HG03060 (cell line): ENCODE results near the gene ZDBF2.
A peak's percentile ranks its signal among the peaks of the same experiment; 100 is the strongest.
"Not testable (repeated sequence)": the region's sequence is repeated elsewhere in the genome, so short reads cannot be mapped to it uniquely, and the experiment has no call there.

Source experiments
- ATAC-seq: cut with Tn5 transposase; IDR thresholded peaks from one replicate; pipeline ENCODE4 v1.9.1; 2021; ENCODE audit warnings: low read depth, moderate number of reproducible peaks; ENCODE audit not compliant: unreplicated experiment

The ZDBF2 gene

DNA sequence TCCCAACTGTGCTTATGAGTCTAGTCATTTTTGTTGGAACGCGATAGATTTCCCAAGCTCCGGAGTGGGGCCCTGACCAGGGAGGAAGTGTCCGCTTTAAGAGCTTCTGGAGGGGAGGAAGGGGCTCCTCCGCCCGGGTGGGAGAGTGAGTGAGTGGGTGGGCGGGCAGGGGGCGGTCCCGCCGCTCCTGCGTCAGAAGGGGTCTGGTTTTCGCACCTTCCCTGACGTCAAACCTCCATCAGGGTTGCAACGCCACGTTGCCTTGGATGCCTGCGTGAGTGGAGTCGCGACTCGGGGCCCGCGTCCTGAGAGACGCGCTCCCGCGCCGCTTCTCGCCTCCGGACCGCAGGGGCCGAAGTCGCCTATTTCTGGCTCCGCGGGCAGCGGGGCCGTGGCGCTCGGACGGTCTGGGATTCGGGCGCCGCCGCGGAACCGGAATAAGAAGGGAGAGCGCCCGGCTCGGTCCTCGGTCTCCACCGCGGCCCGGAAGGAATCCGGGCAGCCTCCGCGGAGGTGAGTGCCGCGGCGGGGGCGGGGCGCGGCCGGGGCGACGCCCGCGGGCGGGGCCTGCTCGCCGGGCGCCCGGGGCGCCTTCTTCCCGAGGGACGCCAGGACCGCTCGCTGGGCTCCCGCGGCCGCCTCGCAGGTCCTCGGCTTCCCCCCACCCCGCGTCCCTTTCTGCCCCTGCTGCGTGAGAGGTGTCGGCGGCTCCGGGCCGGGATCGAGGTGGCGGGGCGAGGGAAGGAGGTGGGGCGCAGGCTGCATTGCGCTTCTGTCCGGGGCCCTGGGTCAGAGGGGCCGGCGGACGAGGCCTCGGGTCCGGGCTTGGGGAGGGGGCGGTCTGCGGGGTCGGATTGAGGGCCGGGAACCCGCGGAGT, at the start of gene ZDBF2:
Gene ZDBF2, plus strand, starts transcription at position 230 of the 878 bp plus-strand sequence. CDS start 7,187 bp downstream, outside the sequence.
- no peak for ATAC-seq

DNA sequence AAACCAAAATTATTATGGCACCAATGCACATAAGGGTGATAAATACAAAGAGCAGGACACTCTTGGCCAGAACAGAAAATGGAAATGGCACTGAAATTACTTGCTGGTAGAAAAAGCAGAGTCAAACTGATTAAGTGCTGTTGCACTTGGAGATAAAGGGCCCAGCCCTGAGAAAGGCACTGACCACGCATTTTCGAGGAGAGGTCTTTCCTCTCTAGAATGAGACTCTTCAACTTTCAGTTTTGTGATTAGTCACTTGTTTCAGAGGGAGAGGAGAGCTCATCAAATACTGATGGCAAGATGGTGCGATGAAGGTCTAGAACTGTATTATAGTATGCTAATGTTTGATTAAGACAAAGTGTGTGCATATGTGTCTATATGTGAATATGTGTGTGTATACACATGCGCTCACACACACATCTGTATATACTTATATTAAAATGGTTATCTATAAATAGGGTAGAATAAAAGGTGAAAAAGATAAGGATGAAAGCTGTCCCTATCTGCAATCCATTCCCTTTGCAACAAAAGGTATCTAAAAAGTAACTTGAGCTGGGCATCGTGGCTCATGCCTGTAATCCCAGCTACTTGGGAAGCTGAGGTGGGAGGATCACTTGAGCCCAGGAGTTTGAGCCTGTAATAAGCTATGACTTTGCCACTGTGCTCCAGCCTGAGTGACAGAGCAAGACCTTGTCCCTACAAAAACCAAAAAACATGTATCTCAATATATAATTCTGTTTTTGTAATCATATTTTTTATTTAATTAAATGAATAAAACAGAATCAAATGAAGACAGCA, 48.8 kb upstream of the ZDBF2 start:
- ATAC-seq, result peak; percentile 85

DNA sequence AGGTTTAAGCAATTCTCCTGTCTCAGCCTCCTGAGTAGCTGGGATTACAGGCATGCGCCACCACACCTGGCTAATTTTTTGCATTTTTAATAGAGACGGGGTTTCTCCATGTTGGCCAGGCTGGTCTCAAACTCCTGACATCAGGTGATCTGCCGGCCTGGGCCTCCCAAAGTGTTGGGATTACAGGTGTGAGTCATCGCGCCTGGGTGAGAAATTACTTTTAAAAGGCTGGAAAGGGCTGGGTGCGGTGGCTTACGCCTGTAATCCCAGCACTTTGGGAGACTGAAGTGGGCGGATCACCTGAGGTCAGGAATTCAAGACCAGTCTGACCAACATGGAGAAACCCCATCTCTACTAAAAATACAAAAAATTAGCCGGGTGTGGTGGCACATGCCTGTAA, 45.8 kb upstream of the ZDBF2 start:
- not testable (repeated sequence) for ATAC-seq

DNA sequence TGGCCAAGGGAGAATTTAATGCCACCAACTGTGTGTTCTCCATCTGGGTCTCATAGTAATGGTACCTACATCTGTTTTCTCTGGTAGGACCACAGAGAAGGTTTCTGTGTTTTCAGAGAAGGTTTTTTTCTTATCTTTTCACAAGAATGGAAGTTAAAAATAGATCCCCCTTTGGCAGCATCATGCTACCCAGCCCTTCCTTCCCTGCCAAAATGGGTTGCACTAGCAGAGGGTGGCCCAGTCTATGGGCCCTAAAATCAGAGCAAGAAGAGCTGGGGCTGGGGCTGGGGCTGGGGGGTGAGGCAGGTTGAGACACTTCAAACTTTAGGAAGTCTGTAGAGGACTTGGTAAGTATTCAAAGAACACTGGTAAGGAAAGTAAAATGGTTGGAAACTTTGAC, 44.8 kb upstream of the ZDBF2 start:
- ATAC-seq, result no peak

DNA sequence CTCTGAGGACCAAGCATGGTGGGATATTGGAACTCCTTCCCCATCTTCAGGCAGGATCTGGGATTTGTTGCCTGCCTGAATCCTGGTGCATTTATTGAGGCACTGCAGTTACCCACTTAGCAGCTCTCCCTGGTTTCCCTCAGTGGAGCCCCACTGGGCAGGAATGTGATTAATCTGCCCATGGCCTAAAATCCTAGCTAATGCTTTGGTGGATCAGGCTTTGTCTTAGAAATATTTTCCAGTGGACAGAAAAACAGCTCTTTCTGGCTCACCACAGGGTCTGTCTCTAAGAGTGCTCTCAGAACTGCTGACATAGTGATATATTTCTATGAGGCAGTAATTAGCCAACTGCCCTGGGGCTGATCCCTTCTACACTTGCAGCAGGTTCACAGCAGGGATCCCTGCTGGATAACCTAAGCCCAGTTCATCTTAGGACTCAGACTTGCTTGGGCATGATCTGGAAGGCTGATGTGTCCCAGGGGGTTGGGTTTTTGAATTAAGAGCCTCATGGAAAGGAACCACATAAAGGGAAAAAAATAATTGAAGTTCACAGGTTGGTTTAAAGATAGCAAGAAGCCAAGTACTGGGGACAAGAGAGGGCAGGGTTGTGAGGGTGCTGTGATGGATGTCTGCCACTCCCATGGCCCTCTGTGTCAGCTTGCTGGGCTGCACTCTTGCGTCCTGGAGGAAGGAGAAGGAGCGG, 44.3 kb upstream of the ZDBF2 start:
- ATAC-seq, result no peak

DNA sequence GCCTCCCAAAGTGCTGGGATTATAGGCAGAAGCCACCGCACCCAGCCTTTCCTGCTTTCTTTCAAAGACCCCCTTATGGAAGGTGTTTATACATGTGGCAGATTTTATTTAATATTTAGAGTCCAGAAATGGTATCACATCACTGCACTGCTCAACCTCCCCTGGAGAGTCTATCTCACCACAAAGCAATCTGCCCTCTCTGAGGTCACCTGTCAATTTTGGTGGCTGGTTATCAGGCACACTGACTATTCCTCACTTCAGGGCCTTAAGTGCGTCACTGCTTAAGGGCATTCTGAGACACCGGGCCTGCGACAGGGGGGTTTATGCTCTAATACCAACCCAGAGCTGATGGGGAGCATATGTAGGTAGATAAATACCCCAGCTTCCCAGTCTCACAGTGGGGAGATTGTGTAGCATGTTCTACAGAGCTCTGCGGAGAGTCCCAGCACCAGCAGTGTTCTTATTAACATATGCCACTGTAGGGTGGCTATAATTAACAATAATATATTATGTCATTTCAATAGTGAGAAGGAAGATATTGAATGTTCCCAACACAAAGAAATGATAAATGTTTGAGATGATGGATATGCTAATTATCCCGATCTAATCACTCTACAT, 42.7 kb upstream of the ZDBF2 start:
- no peak for ATAC-seq

DNA sequence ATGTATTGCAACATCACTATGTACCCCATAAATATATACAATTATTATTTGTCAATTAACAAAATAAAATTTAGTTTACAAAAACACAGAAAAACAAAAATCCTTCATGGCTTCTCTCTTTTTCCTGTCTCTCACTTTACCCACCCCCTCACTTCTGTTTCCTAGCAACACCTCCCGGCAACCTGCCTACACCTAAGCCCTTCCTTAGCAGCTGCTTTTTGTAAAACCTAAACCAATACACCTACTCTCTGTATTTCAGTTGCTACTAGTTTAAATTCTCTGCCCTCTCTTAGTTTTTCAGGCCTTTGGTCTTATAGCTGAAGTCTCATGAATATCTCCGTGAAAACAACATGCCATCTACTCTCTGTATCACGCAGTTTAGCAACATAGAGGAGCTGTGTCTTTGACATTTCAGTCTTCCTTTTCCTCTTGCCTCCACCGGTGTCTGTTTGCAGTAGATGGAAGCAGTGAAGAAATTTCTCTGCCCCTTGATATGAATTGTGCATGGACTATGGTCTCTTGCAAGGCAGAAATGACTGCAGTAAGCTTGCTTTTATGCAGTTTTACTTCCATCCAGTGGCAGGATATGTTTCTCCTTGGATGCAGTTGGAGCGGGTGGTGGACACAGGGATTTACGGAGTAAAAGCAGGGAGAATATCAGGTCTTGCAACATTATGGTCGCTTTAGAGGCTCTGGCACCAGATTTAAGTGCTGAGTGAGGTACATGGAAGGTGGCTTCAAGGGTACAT, 42.0 kb upstream of the ZDBF2 start:
- ATAC-seq, result no peak

DNA sequence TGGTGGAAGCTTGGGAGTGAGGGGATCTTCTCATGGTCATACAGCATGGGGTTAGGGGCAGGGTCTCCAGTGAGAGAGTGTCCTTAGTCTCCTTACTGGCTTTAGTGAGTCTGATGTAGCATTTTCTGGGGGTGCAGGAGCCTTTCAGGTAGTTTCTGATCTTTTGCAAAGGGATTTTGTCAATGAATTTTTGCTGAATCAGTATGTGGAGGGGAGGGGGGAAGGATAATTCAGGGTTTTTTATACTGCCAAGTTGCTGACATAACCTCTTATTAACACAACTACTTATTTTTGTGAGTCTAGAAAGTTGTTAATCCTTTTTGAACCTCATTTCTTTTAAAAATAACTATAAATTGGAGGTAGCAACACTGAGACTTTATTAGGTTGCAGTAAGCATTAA, 35.3 kb upstream of the ZDBF2 start:
- ATAC-seq, result no peak

DNA sequence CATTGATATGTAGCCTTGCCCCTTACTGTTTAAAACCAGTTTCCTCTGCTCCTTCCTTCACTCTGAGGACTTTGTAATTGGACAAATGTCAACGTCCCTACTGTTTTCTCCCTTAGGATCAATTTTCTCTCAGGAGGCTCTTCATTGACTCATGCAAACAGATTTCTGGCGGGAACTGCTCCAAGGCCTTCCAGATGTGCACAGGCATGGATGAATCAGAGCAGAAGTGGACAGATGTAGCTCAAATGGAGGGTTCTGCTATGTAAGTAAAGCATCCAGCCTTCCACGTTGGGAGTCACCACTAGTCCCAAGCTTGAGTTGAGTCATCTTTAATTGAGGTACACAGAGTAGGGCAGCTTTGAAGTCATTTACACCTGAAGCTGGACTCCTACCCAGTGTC, 34.1 kb upstream of the ZDBF2 start:
- no peak for ATAC-seq

DNA sequence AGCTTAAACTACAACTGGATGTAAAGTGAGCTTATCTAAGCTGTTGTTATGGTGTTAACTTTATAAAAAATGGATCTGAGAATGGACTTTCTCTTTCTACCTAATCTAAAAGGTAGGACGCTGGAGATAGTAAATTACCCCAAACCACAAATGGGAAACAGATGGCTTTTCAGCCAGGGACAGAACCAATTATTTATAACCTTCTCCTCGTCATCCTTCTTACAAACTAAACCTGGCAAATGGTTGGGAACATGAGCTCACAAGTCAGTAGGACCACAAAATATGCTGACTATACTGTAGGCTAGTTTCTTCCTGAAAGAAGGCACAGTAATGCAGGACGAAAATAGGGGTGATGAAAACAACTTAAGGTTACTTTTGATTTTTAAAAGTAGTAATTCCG, 32.7 kb upstream of the ZDBF2 start:
- no peak for ATAC-seq

DNA sequence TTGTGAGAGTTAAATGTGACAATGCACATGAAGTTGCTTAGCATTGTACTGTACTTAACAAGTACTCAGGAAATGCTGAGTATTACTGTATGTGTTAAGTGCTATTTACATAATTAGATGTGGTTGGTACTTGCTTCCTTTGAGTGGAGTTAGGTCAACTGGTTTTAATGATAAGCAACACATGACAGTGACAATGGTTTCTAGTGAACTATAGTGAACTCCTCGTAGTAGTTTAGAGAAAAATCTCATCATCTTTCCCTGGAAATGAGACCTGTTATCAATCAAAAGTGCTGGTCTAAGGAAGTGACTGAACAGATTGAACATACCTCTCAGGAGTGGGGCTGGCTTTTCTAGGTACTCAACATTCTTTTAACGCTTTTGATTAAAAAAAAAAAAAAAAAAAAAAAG, 29.2 kb upstream of the ZDBF2 start:
- peak; percentile 33 for ATAC-seq

DNA sequence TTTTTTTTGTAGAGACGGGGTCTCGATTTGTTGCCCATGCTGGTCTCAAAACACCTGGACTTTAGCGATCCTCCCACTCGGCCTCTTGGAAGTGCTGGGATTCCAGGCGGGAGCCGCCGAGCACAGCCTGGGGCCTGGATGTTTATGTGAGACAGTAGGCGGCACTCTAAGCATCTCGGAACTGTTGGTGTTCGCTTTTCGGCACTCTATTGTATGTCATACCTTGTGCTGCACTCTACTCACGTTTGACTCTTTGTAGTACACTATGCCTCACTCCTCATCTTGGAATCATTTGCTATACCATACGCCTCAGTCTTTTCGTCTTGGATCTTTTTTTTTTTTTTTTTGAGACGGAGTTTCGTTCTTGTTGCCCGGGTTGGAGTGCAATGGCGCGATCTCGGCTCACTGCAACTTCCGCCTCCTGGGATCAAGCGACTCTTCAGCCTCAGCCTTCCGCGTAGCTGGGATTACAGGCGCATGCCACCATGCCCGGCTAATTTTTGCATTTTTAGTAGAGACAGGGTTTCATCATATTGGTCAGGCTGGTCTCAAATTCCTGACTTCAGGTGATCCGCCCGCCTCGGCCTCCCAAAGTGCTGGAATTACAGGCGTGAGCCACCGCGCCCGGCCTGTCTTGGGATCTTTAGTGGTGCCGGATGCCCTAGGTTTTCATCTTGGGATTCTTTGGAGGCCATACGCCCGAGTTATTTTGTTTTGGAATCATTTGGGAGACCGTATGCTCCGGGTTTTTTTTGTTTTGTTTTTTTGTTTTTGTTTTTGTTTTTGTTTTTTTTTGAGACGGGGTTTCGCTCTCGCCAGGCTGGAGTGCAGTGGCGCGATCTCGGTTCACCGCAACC, 24.2 kb upstream of the ZDBF2 start:
- no peak for ATAC-seq

DNA sequence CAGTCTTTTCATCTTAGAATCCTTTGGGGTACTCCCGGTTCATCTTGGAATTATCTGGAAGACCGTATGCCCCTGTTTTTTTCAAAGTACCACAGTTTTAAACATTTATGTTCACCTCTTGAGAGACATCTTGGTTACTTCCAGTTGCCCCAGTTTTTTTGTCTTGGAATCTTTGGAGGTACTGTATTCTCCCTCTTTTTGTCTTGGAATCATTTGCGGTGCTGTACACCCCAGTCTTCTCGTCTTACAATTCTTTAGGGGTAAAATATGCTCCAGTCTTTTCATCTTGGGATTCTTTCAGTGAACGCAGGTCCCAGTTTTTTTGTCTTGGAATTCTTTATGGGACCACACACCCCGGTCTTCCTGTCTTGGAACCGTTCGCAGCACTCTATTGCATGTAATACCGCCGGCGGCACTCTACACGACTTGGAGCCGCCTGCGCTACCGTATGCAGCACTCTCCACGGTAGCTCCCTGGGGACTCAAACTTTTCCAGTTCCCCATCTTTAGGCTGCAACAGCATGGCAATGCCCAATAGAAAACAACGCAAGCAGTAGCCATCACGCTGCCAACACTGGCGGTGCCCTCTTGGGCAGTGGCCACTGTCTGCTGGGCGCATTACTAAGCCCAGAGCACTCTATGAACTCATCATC, 21.2 kb upstream of the ZDBF2 start:
- no peak for ATAC-seq

DNA sequence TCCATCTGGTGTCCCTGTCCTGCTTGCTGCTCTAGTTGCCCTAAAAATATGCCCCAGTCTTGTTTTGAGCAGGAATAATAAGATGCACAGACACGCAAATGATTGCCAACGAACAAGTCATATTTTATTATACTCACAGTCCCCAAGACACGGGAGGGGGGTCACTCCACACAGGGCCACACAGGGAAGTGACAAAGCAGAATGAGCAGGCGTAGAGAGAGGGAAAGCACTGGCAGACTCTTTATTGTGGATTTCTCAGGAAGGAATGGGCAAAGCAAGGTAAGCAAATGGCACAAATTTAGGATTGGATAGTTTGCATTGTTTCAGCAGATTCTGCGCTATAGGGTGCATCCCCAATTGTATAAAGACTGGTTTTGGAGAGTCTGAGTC, 20.7 kb upstream of the ZDBF2 start:
- ATAC-seq, result no peak

DNA sequence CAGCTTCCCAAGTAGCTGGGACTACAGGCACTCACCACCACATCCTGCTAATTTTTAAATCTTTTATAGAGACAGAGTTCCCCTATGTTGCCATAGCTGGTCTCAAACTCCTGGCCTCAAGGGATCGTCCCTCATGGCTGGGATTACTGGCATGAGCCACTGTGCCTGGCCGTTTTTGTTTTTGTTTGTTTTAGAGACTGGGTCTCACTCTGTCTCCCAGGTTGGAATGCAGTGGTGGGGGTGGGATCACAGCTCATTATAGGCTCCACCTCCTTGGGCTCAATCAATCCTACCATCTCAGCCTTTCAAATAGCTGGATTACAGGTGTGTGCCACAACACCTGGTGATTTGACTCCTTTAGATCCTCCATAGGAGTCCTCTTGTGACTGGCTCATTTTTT, 19.5 kb upstream of the ZDBF2 start:
- ATAC-seq, result no peak

DNA sequence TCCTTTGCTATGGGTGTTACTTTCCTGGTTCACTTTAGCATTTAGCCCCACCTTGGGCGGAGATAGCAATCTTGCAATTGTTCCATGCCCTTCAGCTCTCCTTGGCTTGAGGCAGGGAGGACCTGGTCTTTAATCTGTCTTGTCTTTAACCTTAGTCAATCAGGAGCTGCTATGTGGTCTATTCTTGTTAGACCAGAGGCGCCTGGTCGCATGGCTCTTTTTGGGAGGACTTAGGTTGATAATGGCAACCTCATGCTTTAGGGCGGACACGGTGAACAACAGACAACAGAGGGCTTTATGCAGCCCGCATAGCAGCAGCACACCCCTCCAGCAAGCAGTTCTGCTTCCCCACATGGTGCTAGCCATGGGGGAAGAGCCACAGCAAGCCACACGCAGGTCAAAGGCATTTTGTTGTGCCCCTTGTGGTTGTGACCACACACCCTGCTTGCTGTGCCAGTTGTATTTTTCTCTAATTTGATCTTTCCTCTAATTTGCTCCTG, 17.7 kb upstream of the ZDBF2 start:
- ATAC-seq, result no peak

DNA sequence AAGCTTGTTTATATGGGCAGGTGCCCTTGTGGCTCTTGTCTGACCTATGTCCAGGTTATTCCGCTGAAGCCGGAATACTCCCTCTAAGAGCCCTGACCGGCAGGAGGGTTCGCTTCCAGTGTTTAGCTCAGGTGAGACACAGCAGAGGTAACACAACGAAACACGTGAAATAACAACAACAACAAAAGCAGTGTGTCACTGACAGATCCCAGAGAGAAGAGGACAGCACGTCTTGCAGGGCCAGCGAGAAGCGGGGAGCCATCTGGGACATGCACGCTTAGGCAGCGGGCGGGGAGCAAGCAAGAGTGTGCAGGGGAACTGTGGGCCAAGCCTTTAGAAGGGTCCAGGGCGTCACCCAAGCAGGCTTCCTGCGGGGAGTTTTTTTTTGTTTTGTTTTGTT, 17.1 kb upstream of the ZDBF2 start:
- ATAC-seq, result no peak

DNA sequence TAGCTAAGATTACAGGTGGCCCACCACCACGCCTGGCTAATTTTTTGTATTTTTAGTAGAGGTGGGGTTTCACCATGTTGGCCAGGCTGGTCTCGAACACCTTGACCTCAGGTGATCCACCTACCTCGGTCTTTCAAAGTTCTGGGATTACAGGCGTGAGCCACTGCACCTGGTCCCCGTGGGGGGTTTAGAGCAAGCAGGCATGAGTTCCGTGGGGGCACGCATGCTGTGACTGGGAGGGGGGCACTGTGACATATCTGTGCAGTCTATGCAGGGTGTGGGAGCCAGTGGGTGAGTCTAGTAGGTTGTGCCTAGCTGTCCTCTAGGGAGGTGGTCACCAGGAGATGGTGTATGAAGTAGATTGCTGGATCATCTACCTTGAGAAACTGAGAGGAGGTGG, 16.6 kb upstream of the ZDBF2 start:
- ATAC-seq, result no peak
